Stimulated activated CD4-positive, alpha-beta T cell treated with anti-CD3 and anti-CD28 coated beads, Interleukin-4, amount 100 ng/mL, for 48 hours (primary cell): Measurements from ENCODE around the gene CTNS.

Experiments
- DNase-seq, 2 donors: peaks; one replicate each; pipeline ENCODE4 v3.0.0-alpha.2; 2020; ENCODE audit warnings: low read depth in 2 of 2

The CTNS gene

GRCh38 chr17:3636154-3636907 lies at the start of gene CTNS, which contains the start of gene SHPK:
TSS of gene CTNS (plus strand) at chr17:3636760. CDS start at chr17:3640207, 3,447 bp downstream.
TSS of gene SHPK (minus strand) at chr17:3636250. CDS start at chr17:3636219, 31 bp downstream.
- DNase-seq = peak; percentile 92 to 95

- no peak for DNase-seq
These were observed 46.8 kb upstream of the CTNS start for GRCh38 chr17:3589784-3590183.

GRCh38 chr17:3590231-3590630 lies 46.3 kb upstream of the CTNS start:
- DNase-seq = no peak

- no peak for DNase-seq
These were observed 45.8 kb upstream of the CTNS start for GRCh38 chr17:3590768-3591167.

GRCh38 chr17:3592216-3592860 lies 44.2 kb upstream of the CTNS start:
- no peak for DNase-seq

GRCh38 chr17:3593384-3593783 lies 43.2 kb upstream of the CTNS start:
- no peak for DNase-seq

- no peak for DNase-seq
These were observed 42.3 kb upstream of the CTNS start for GRCh38 chr17:3594051-3594800.

GRCh38 chr17:3594976-3595375 lies 41.6 kb upstream of the CTNS start:
- DNase-seq = no peak

GRCh38 chr17:3596804-3597464 lies 39.6 kb upstream of the CTNS start:
- no peak for DNase-seq

GRCh38 chr17:3598078-3598477 lies 38.5 kb upstream of the CTNS start:
- DNase-seq = no peak

- no peak for DNase-seq
These were observed 35.9 kb upstream of the CTNS start for GRCh38 chr17:3600529-3601205.

- DNase-seq = peak in 1 of 2 donors; percentile 18
These were observed 34.1 kb upstream of the CTNS start for GRCh38 chr17:3602499-3602898.

GRCh38 chr17:3603119-3603869 lies 33.3 kb upstream of the CTNS start:
- DNase-seq = no peak

GRCh38 chr17:3603870-3604259 lies 32.7 kb upstream of the CTNS start:
- no peak for DNase-seq

- DNase-seq = no peak
These were observed 26.9 kb upstream of the CTNS start for GRCh38 chr17:3609689-3610088.

GRCh38 chr17:3610523-3610922 lies 26.0 kb upstream of the CTNS start:
- no peak for DNase-seq

GRCh38 chr17:3613124-3613523 lies 23.4 kb upstream of the CTNS start:
- DNase-seq = no peak

- no peak for DNase-seq
These were observed 21.2 kb upstream of the CTNS start for GRCh38 chr17:3615160-3615870.

- no peak for DNase-seq
These were observed 15.3 kb upstream of the CTNS start for GRCh38 chr17:3621146-3621720.
